A673 (cell line): Measurements from ENCODE around the gene UST.
"Not testable (repeated sequence)": the region's sequence is repeated elsewhere in the genome, so short reads cannot be mapped to it uniquely, and the experiment has no call there.

Source experiments
- CTCF ChIP-seq: fragments of 300-800, 200-600 bp; sonication (generic); conservative IDR thresholded peaks from 2 replicates; pipeline ENCODE4 v1.5.1; 2017; ENCODE audit warnings: low read depth, mild to moderate bottlenecking, antibody characterized with exemption, low read length, moderate library complexity, mixed read lengths
- EZH2 ChIP-seq: fragments of 200-600 bp; sonication (generic); IDR thresholded peaks from 2 replicates; pipeline ENCODE4 v1.6.1; 2017; ENCODE audit warnings: borderline replicate concordance, low read depth, mild to moderate bottlenecking, mixed read lengths, antibody characterized with exemption, low read length; ENCODE audit not compliant: poor library complexity, severe bottlenecking

- not testable (repeated sequence) for TF ChIP-seq CTCF, EZH2
Measured at GRCh38 chr6:149103950-149104349, 357.1 kb downstream of the UST start.
